CD4-positive, alpha-beta T cell (primary cell): ENCODE measurements around the gene ZNF584. TPM values are rescaled to one million over a fixed set of nuclear protein-coding genes. Genes with fewer than 3 reads are reported as not detected.

Source experiments
- ATAC-seq: fragments of 200-7000 bp; cut with Tn5 transposase; one replicate; pipeline ENCODE4 v1.10.0; 2022; ENCODE audit warnings: mild to moderate bottlenecking; ENCODE audit not compliant: poor library complexity
- CTCF ChIA-PET: fragments of 350-600 bp; sonication (Branson Sonifier 250); formaldehyde crosslinking; loops from one replicate; lab custom pipeline; 2021; ENCODE audit warnings: antibody characterized with exemption, inconsistent platforms; lab: Charles Lee
- POLR2A ChIA-PET: fragments of 350-600 bp; sonication (Branson Sonifier 250); formaldehyde crosslinking; loops from one replicate; lab custom pipeline; 2021; ENCODE audit warnings: antibody characterized with exemption, inconsistent platforms; lab: Charles Lee
- DNase-seq, 14 experiments: peaks; one replicate each; pipeline ENCODE4 v3.0.0-alpha.2; 2013 to 2020; ENCODE audit warnings: mixed read lengths in 2 of 14
- H3K27ac ChIP-seq, 2 donors: one replicate each; pipeline versions ENCODE4 v1.5.1 to v1.7.0; 2013; ENCODE audit warnings: low read length in 2 of 2, low read depth in 1 of 2, mild to moderate bottlenecking in 1 of 2
- H3K27me3 ChIP-seq, 2 experiments: 1 replicate in 1 of 2; 2 replicates in 1 of 2; pipeline versions ENCODE4 v1.6.1 to v1.7.0; 2013; ENCODE audit warnings: low read length in 2 of 2, control low read depth in 1 of 2, mild to moderate bottlenecking in 1 of 2, moderate library complexity in 1 of 2; ENCODE audit not compliant: insufficient read depth in 2 of 2, control insufficient read depth in 1 of 2
- H3K36me3 ChIP-seq: one replicate; pipeline ENCODE4 v1.6.1; 2013; ENCODE audit warnings: low read length, control low read depth; ENCODE audit not compliant: insufficient read depth
- H3K4me1 ChIP-seq: one replicate; pipeline ENCODE4 v1.6.1; 2013; ENCODE audit warnings: low read length, control low read depth; ENCODE audit not compliant: insufficient read depth
- H3K4me3 ChIP-seq: one replicate; pipeline ENCODE4 v1.5.1; 2013; ENCODE audit warnings: mild to moderate bottlenecking, low read length, moderate library complexity
- H3K9me3 ChIP-seq, 2 experiments: 1 replicate in 1 of 2; 2 replicates in 1 of 2; pipeline versions ENCODE4 v1.6.1 to v1.7.0; 2013; ENCODE audit warnings: low read length in 2 of 2, mild to moderate bottlenecking in 2 of 2, control low read depth in 1 of 2, moderate library complexity in 1 of 2; ENCODE audit not compliant: control insufficient read depth in 1 of 2, insufficient read depth in 1 of 2
- H3K27ac Mint-ChIP-seq: one replicate; pipeline ENCODE4 v1.8.0; 2020; ENCODE audit warnings: mixed read lengths
- H3K27me3 Mint-ChIP-seq: one replicate; pipeline ENCODE4 v1.8.0; 2021; ENCODE audit warnings: mixed read lengths
- H3K36me3 Mint-ChIP-seq: one replicate; pipeline ENCODE4 v1.8.0; 2021; ENCODE audit warnings: low read depth, mixed read lengths
- H3K4me1 Mint-ChIP-seq: one replicate; pipeline ENCODE4 v1.8.0; 2021; ENCODE audit warnings: low read depth, mixed read lengths
- H3K4me3 Mint-ChIP-seq: one replicate; pipeline ENCODE4 v1.8.0; 2020; ENCODE audit warnings: mild to moderate bottlenecking, mixed read lengths
- H3K9me3 Mint-ChIP-seq: one replicate; pipeline ENCODE4 v1.8.0; 2020; ENCODE audit warnings: mixed read lengths
- intact Hi-C, 2 experiments: fragments of 100-400 bp; cut with DNase I in 1 of 2; cut with micrococcal nuclease in 1 of 2; formaldehyde crosslinking; loops; one replicate each; pipeline versions ENCODE4 v1.15.1 to v1.9.0; 2023 to 2025; cut with DNase I, micrococcal nuclease
- total RNA-seq, 174 experiments: library from RNA in 2 of 174; stranded (reverse) in 2 of 174; gene quantifications; one replicate each; pipeline ENCODE4 v1.2.3 and lab custom pipeline; 2021 to 2026
- TF ChIP-seq, protein P1 (sequence below): fragments of 200-600 bp; IDR thresholded peaks from one replicate; pipeline ENCODE4 v1.8.0; 2022; ENCODE audit warnings: antibody characterized with exemption, mild to moderate bottlenecking

ZNF584 gene
- total RNA-seq, 2 experiments from 2014 or later: 1.7 to 1.8 TPM

DNA sequence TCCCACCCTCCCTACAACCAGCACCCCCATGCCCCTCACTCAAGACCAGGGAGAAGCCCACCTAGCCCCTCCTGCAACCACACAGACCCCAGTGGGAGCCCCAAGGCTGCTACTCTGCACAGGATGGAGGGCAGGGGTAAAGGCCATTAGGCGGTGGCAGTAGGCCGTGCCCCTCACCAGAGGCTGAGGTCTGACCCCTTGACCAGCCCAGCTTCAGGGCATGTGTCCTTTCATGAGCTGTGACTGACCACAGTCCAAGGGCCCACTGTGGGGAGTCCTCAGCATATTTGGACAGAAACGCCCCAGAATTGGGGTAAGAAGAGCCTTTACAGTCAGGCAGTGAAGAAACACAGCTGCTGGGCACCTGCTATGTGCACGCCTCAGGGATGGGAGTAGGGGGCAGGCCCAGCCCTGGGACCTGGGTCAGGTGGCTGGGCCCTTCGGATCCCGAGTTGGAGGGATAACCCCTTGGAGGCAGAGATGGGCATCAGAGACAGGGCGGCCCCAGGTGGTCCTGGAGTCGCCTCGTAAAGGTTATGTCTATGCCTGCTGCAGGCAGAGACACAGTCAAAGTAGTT lies 23.0 kb upstream of the ZNF584 start:
- Mint-ChIP-seq H3K27ac (peak overlapping the region; percentile 98), H3K27me3 (no peaks in the 10 kb centered on the region), H3K4me3 (peak overlapping the region; percentile 99), H3K36me3 (peaks cover 39% of the 10 kb centered on the region), H3K4me1 (peaks cover 50% of the 10 kb centered on the region), H3K9me3 (no peaks in the 10 kb centered on the region)
- peaks cover 58% of the 10 kb centered on the region for H3K4me1 ChIP-seq
- H3K27me3 ChIP-seq: no peaks in the 10 kb centered on the region
- no peak for ATAC-seq
- peak in 1 of 14 experiments; percentile 18 for DNase-seq
- ChIA-PET POLR2A (interaction anchor here (2.3 kb wide), 1 partner anchor 23 kb away, joined by 7 read pairs; the partner anchor contains the start of gene ZNF584), CTCF (no interaction called here)
- peaks cover 17% of the 10 kb centered on the region for H3K36me3 ChIP-seq
- H3K9me3 ChIP-seq: no peaks in the 10 kb centered on the region
- TF ChIP-seq, protein P1, sequence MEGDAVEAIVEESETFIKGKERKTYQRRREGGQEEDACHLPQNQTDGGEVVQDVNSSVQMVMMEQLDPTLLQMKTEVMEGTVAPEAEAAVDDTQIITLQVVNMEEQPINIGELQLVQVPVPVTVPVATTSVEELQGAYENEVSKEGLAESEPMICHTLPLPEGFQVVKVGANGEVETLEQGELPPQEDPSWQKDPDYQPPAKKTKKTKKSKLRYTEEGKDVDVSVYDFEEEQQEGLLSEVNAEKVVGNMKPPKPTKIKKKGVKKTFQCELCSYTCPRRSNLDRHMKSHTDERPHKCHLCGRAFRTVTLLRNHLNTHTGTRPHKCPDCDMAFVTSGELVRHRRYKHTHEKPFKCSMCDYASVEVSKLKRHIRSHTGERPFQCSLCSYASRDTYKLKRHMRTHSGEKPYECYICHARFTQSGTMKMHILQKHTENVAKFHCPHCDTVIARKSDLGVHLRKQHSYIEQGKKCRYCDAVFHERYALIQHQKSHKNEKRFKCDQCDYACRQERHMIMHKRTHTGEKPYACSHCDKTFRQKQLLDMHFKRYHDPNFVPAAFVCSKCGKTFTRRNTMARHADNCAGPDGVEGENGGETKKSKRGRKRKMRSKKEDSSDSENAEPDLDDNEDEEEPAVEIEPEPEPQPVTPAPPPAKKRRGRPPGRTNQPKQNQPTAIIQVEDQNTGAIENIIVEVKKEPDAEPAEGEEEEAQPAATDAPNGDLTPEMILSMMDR: no peak
- intact Hi-C loops: loop anchor here (5.0 kb wide), 2 partner anchors 82 to 203 kb away; partner anchors contain the start of genes ZNF274 (in 1 of the 2) and ZNF324 (in 1 of the 2)
- peak overlapping the region; percentile 93 to 97 for H3K27ac ChIP-seq
- H3K4me3 ChIP-seq: peak overlapping the region; percentile 79

DNA sequence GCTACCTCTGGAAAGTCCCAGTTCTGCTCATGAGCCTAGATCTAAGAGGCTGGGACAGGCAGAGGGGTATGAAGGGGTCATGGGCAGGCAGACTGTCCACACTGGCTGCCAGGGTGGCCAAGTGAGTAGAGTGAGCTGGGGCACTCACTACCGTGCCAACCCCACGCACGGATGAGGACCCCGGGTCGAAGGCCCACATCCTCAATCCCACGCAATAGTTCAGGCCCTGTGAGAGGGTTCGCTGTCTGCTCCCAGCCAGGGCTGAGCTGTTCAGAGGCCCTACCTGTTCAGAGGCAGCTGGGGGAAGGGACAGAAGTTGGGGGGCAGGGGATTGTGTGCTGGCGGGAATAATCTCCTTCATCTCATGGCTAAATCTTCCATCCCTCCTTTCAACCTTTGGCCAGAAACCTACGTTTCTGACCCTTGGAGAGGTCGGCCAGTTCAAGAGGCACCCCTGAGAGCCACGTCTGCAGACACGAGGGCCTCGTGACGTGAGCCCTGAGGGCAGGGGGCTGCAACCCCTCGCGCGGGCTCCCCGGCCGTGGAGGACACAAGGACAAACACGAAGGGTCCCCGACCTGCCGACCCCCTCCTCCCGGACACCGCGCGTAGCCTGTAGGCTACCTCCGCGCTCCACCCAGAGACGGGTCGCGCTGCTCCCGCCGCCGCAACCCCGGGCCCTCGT lies 22.4 kb upstream of the ZNF584 start:
- Mint-ChIP-seq H3K27me3 (no peaks in the 10 kb centered on the region), H3K27ac (peak overlapping the region; percentile 98), H3K4me1 (peaks cover 52% of the 10 kb centered on the region), H3K36me3 (peaks cover 43% of the 10 kb centered on the region), H3K4me3 (peak overlapping the region; percentile 99), H3K9me3 (no peaks in the 10 kb centered on the region)
- peaks cover 59% of the 10 kb centered on the region for H3K4me1 ChIP-seq
- TF ChIP-seq, protein P1: no peak
- H3K9me3 ChIP-seq: no peaks in the 10 kb centered on the region
- peak overlapping the region; percentile 79 for H3K4me3 ChIP-seq
- ChIA-PET CTCF (no interaction called here), POLR2A (interaction anchor here (1.4 to 2.3 kb wide), 3 partner anchors 22 to 54 kb away, joined by 3 to 7 read pairs (median 7); partner anchors contain the start of genes ZNF132, ZNF497 and ZNF584)
- H3K36me3 ChIP-seq: peaks cover 22% of the 10 kb centered on the region
- DNase-seq: peak in 3 of 14 experiments; percentile 15 to 55 (median 46)
- H3K27ac ChIP-seq: peak overlapping the region; percentile 93 to 97
- intact Hi-C loops: loop anchor here (2.0 to 5.0 kb wide), 3 partner anchors 55 to 204 kb away; partner anchors contain the start of genes ZNF132 (in 1 of the 2), ZNF274 (in 1 of the 2) and ZNF324 (in 1 of the 2)
- no peak for ATAC-seq
- H3K27me3 ChIP-seq: no peaks in the 10 kb centered on the region

DNA sequence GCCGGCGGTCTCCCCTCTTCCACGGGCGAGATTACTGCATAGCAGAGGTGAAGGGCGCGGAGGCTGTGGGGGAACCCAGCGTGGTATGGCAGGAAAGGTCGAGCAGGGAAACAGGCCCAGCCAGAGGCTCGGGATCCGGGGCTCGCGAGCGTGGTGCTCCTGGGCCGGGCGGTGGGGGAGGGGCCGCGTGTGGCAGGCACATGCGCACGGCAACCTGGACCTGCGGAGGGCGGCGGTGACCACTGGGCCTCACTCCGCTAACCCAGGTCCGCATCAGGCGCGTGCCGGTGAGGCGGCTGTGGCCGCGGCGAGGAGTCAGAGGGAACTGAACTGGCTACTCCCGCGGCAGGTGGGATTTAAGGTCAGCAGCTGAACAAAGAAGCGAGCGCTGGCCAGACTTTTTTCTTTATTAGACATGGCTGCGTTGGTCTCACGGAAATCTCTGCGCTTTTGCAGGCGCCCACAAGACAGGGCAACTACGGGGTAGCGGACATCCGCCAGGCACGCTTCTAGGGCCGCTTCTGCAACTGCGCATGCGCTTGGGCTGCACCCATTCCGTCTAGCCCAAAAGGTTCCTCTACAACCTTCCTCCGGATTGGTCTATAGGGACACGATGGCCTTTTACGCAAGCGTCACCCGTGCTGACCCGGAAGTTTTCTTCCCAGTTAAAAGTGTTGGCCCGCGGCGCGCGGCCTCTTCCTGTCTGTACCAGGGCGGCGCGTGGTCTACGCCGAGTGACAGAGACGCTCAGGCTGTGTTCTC lies 21.7 kb upstream of the ZNF584 start, which contains the start of gene RPS5:
RPS5 (plus strand) TSS at position 694 of the 762 bp plus-strand sequence. CDS start 869 bp downstream, outside the sequence.
- Mint-ChIP-seq H3K4me3 (peak within 1 kb of the TSS; percentile 99), H3K27me3 (no peaks in the 10 kb centered on the region), H3K36me3 (peaks cover 44% of the 10 kb centered on the region), H3K4me1 (peaks cover 47% of the 10 kb centered on the region), H3K27ac (peak within 1 kb of the TSS; percentile 98), H3K9me3 (no peaks in the 10 kb centered on the region)
- Histone ChIP-seq H3K4me3 (peak within 1 kb of the TSS; percentile 79), H3K9me3 (no peaks in the 10 kb centered on the region), H3K27me3 (no peaks in the 10 kb centered on the region), H3K36me3 (peaks cover 27% of the 10 kb centered on the region), H3K27ac (peak within 1 kb of the TSS; percentile 93 to 97), H3K4me1 (peaks cover 53% of the 10 kb centered on the region)
- TF ChIP-seq, protein P1: no peak
- intact Hi-C loops: loop anchor here (1.0 to 5.0 kb wide), 7 partner anchors 15 to 204 kb away; partner anchors contain the start of genes ZNF132 (in 2 of the 2), ERVK3-1 (in 1 of the 2), ZNF274 (in 1 of the 2) and ZNF324 (in 1 of the 2)
- ATAC-seq (peak; percentile 90), DNase-seq (peak; percentile 90 to 100 (median 95))
- POLR2A ChIA-PET: interaction anchor here (1.1 to 2.3 kb wide), 5 partner anchors 21 to 203 kb away, joined by 3 to 7 read pairs (median 3); partner anchors contain the start of genes ZNF132, ZNF274, ZNF497 and ZNF584
- CTCF ChIA-PET: no interaction called here
